ENCODE results near the gene TAF10.

DNA sequence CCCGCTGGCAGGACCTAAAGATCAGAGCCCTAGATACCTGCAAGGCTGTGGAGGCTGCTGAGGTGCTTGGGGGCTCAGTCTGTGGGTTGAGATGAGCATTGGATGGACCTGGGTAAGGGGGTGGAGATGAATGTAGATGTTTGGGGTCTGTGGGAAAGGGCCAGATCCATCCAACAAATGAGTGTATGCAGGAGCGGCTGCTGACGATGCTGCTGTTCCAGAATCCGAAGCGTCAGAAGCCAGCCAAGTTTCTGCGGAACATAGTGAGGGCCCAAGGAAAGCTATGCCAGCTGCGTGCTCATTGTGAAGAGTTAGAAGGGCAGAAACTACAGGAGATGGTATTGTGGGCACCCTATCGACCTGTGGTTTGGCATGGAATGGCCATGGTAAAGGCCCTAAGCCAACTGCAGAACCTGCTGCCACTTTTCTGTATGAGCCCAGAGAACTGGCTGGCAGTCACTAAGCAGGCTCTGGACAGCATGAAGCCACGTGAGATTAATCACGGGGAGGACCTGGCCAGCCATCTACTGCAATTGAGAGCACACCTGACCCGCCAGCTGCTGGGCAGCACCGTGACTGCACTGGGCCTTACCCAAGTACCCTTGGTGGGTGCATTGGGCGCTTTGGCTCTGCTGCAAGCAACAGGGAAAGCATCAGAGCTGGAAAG lies 45.2 kb downstream of the TAF10 start:
- no peak for TF ChIP-seq POLR2A (IDR thresholded peaks at IDR 0.05)
- TF ChIP-seq, protein P1, sequence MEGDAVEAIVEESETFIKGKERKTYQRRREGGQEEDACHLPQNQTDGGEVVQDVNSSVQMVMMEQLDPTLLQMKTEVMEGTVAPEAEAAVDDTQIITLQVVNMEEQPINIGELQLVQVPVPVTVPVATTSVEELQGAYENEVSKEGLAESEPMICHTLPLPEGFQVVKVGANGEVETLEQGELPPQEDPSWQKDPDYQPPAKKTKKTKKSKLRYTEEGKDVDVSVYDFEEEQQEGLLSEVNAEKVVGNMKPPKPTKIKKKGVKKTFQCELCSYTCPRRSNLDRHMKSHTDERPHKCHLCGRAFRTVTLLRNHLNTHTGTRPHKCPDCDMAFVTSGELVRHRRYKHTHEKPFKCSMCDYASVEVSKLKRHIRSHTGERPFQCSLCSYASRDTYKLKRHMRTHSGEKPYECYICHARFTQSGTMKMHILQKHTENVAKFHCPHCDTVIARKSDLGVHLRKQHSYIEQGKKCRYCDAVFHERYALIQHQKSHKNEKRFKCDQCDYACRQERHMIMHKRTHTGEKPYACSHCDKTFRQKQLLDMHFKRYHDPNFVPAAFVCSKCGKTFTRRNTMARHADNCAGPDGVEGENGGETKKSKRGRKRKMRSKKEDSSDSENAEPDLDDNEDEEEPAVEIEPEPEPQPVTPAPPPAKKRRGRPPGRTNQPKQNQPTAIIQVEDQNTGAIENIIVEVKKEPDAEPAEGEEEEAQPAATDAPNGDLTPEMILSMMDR (IDR thresholded peaks at IDR 0.05) = no peak

Data from testis (tissue), 2 donors.